Stimulated activated memory B cell treated with anti-CD40 and anti-IgM and Interleukin-4, amounts not matched to agents 10 μg/mL and 1 μg/mL and 100 μg/mL, for 72 hours (primary cell): ENCODE data around the gene MYH10.

Source experiments
- ATAC-seq: fragments of 150-1000 bp; cut with Tn5 transposase; 2 replicates; pipeline ENCODE4 v1.10.0; 2021
- H3K27ac Mint-ChIP-seq: one replicate; pipeline ENCODE4 v1.8.0; 2022; ENCODE audit warnings: mild to moderate bottlenecking, mixed read lengths
- H3K27me3 Mint-ChIP-seq: one replicate; pipeline ENCODE4 v1.8.0; 2022; ENCODE audit warnings: mixed read lengths
- H3K36me3 Mint-ChIP-seq: one replicate; pipeline ENCODE4 v1.8.0; 2022; ENCODE audit warnings: mixed read lengths
- H3K4me1 Mint-ChIP-seq: one replicate; pipeline ENCODE4 v1.8.0; 2022; ENCODE audit warnings: mixed read lengths
- H3K4me3 Mint-ChIP-seq: one replicate; pipeline ENCODE4 v1.8.0; 2022; ENCODE audit warnings: mild to moderate bottlenecking, moderate library complexity, mixed read lengths
- H3K9me3 Mint-ChIP-seq: one replicate; pipeline ENCODE4 v1.8.0; 2022; ENCODE audit warnings: mixed read lengths

The MYH10 gene

DNA sequence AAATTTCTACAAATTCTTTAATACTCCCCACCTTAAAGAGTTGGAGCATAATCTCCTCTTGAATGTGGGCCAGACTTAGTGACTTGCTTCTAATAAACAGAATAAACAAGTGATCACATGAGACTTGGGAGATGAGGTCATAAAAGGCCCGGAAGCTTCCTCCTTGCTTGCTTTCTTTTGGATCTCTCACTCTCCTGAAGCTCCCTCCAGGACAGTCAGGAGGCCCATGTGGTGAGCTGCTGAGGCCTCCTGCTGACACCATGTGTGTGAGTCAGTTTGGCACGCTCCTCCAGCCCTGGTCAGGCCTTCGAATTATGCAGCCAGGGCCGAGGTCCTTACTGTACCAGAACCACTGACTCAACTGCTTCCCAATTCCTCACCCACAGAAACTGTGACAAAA is 141.6 kb downstream of the MYH10 start:
- H3K27me3 Mint-ChIP-seq = no peaks in the 10 kb centered on the region

DNA sequence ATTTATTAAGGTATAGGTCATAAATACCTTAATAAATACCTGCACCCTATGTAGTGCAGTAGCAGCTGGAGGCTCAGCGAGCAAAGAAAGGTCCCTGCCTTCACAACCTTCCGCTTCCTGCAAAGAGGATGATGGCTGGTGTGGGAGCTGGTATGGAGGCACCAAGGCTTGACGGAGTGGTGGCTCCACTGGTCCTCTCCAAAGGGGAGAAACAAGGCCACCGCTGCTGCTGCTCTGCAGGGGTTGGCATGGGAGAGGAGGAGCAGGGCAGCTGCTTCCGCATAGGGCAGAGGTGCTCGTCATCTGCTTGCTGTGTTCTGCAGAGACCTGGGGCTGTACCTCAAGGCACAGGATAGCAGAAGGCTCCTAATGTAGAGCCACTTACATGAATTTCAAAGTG is 142.0 kb downstream of the MYH10 start:
- no peak for ATAC-seq
- no peak overlapping the region for H3K4me3 Mint-ChIP-seq
- no peak overlapping the region for H3K27ac Mint-ChIP-seq
- H3K27me3 Mint-ChIP-seq = no peaks in the 10 kb centered on the region
- H3K4me1 Mint-ChIP-seq = no peaks in the 10 kb centered on the region
- H3K36me3 Mint-ChIP-seq = peaks cover 42% of the 10 kb centered on the region
- peaks cover 5% of the 10 kb centered on the region for H3K9me3 Mint-ChIP-seq

More for the DNA sequence above, 141.6 kb downstream of the MYH10 start:
- no peak for ATAC-seq
- no peaks in the 10 kb centered on the region for H3K4me1 Mint-ChIP-seq
- no peak overlapping the region for H3K27ac Mint-ChIP-seq
- H3K9me3 Mint-ChIP-seq = peaks cover 5% of the 10 kb centered on the region
- H3K36me3 Mint-ChIP-seq = peaks cover 42% of the 10 kb centered on the region
- H3K4me3 Mint-ChIP-seq = no peak overlapping the region

DNA sequence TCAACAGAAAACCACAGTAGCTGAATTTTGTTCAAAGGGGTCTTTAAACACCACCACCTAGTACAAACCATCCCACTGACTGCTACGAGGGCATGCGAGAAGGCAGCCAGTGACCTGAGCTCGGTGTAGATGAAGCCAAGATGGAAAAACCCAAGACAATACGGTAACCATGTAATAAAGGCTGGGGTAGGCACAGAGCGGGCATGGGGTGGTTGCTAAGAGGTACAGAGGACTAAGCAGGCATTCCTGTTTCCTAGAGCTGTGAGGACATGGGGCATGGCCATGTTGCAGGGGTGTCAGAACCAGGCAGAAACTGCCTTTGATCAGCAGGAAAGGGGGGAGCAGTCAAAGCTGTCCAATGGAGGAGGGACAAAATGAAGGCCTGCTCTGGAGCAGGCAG is 142.8 kb downstream of the MYH10 start:
- no peak overlapping the region for H3K27ac Mint-ChIP-seq
- H3K36me3 Mint-ChIP-seq = peaks cover 48% of the 10 kb centered on the region
- no peak for ATAC-seq
- H3K9me3 Mint-ChIP-seq = peaks cover 5% of the 10 kb centered on the region
- no peaks in the 10 kb centered on the region for H3K27me3 Mint-ChIP-seq
- H3K4me3 Mint-ChIP-seq = no peak overlapping the region
- H3K4me1 Mint-ChIP-seq = no peaks in the 10 kb centered on the region

DNA sequence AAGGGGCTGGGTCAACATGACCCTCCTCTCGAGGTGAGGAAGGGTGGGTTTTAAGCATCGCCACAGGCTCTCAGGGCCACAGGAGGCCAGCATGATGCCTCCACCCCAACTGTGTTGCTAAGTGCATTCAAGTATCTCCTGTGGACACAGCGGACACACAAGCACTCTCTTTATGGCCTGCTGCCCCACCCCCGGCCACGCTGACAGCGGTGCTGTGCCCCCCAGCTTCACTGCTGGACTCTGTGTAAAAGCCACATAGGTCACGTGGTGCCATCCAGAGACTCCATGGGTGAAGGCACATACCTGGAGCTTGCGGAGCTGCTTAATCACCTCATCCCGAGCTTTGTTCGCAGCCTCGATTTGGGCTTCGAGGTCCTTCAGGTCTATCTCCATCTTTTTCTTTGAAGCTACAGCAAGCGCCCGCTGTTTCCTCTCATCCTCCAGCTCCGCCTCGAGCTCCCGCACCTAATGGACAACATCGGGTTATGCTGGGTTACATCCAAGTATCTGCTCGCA is 143.3 kb downstream of the MYH10 start:
- H3K4me1 Mint-ChIP-seq = no peaks in the 10 kb centered on the region
- no peak overlapping the region for H3K4me3 Mint-ChIP-seq
- no peak for ATAC-seq
- H3K27ac Mint-ChIP-seq = no peak overlapping the region
- H3K9me3 Mint-ChIP-seq = peaks cover 5% of the 10 kb centered on the region
- H3K27me3 Mint-ChIP-seq = no peaks in the 10 kb centered on the region
- peaks cover 48% of the 10 kb centered on the region for H3K36me3 Mint-ChIP-seq

DNA sequence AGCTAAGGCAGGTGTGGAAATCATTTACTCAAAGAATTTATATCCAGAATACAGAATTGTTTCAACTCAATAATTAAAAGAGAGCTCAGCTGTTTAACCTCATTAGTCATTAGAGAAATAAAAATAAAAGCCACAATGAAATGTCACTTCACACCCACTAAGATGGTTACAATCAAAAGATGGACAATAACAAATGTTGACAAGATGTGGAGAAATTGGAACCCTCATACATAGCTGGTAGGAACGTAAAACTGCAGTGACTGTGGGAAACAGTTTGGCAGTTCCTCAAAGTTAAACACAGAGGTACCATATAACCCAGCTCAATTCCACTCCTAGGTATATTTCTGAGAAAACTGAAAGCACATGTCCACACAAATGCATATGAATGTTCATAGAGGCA is 145.0 kb downstream of the MYH10 start:
- Mint-ChIP-seq H3K27ac (no peak overlapping the region), H3K4me3 (no peak overlapping the region), H3K4me1 (no peaks in the 10 kb centered on the region), H3K36me3 (peaks cover 55% of the 10 kb centered on the region), H3K9me3 (peaks cover 5% of the 10 kb centered on the region), H3K27me3 (no peaks in the 10 kb centered on the region)
- no peak for ATAC-seq

DNA sequence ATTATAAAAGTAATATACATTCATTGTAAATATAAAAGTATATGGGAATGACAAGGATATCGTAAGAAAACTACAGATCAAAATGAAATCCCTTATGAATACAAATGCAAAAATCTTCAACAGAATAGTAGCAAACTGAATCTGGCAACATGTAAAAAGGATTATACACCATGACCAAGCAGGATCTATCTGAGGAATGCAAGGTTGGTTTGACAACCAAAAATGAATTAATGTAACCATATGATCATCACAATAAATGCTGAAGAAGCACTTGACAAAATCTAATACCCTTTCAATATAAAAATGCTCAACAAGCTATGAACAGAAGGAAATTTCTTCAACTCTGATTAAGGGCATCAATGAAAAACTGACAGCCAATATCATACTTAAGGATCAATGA is 146.1 kb downstream of the MYH10 start:
- peaks cover 3% of the 10 kb centered on the region for H3K9me3 Mint-ChIP-seq
- H3K4me3 Mint-ChIP-seq = no peak overlapping the region
- ATAC-seq = no peak
- H3K27me3 Mint-ChIP-seq = no peaks in the 10 kb centered on the region
- no peak overlapping the region for H3K27ac Mint-ChIP-seq
- peaks cover 60% of the 10 kb centered on the region for H3K36me3 Mint-ChIP-seq
- no peaks in the 10 kb centered on the region for H3K4me1 Mint-ChIP-seq

DNA sequence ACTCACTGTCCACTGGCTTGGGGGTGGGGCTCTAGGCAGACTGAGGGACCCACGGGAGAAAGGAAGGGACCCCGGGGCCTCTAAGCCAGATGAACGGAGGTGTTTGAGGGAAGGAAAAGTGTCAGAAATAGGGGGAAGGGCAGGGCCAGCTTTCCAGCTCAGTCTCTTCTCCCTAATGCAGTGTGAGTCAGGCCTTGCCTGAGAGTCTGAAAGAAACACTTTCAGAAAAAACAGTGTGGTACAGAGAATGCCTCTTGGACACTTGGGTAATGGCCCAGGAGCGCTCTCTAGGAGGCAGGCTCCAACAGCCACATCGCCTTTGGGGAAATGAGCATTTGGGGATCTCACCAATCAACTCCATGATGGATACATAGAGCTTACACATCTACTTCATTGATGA is 148.0 kb downstream of the MYH10 start:
- ATAC-seq = no peak
- Mint-ChIP-seq H3K36me3 (peaks cover 75% of the 10 kb centered on the region), H3K27me3 (no peaks in the 10 kb centered on the region), H3K9me3 (peaks cover 3% of the 10 kb centered on the region), H3K4me1 (no peaks in the 10 kb centered on the region), H3K27ac (no peak overlapping the region), H3K4me3 (no peak overlapping the region)

DNA sequence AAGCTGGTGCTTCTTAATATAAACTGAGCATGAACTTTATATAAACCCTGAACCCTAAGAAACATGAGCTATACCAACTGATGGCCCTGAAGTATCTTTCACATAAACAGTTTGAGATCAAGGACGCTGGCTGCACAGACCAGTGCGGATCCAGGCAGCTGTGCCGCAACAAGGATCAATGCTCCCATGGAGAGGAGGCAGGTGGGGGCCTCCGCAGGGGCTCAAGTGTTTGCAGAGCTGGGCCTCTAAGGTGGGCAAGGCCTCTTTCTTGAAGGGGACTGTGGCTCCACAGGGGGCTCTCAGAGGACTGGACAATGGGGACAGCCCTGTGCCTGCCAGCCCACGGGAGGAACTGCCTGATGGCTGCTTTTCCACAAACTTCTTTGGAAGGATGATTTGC is 148.8 kb downstream of the MYH10 start:
- no peak overlapping the region for H3K27ac Mint-ChIP-seq
- no peak for ATAC-seq
- H3K9me3 Mint-ChIP-seq = peaks cover 3% of the 10 kb centered on the region
- no peak overlapping the region for H3K4me3 Mint-ChIP-seq
- no peaks in the 10 kb centered on the region for H3K27me3 Mint-ChIP-seq
- no peaks in the 10 kb centered on the region for H3K4me1 Mint-ChIP-seq
- H3K36me3 Mint-ChIP-seq = peaks cover 71% of the 10 kb centered on the region

DNA sequence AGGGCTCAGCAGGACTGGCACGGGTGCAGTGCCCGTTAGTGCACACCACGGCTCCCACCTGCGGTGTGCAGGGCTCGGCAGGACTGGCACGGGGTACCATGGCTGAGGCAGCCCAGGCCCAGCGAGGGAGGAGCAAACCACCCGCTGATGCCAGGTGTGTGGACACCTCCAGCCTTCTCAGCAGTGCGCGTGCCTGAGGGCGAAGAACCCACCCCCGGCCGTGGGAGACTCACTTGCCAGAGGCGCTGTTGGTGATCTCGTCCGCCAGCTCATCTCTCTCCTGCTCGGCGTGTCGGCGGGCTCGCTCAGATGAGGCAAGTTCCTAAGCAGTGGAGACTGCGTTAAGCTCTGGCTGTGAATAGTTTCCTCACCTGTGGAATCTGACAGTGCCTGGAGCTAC is 149.4 kb downstream of the MYH10 start:
- Mint-ChIP-seq H3K27ac (no peak overlapping the region), H3K27me3 (no peaks in the 10 kb centered on the region), H3K9me3 (peaks cover 3% of the 10 kb centered on the region), H3K4me3 (no peak overlapping the region), H3K4me1 (no peaks in the 10 kb centered on the region), H3K36me3 (peaks cover 76% of the 10 kb centered on the region)
- no peak for ATAC-seq

DNA sequence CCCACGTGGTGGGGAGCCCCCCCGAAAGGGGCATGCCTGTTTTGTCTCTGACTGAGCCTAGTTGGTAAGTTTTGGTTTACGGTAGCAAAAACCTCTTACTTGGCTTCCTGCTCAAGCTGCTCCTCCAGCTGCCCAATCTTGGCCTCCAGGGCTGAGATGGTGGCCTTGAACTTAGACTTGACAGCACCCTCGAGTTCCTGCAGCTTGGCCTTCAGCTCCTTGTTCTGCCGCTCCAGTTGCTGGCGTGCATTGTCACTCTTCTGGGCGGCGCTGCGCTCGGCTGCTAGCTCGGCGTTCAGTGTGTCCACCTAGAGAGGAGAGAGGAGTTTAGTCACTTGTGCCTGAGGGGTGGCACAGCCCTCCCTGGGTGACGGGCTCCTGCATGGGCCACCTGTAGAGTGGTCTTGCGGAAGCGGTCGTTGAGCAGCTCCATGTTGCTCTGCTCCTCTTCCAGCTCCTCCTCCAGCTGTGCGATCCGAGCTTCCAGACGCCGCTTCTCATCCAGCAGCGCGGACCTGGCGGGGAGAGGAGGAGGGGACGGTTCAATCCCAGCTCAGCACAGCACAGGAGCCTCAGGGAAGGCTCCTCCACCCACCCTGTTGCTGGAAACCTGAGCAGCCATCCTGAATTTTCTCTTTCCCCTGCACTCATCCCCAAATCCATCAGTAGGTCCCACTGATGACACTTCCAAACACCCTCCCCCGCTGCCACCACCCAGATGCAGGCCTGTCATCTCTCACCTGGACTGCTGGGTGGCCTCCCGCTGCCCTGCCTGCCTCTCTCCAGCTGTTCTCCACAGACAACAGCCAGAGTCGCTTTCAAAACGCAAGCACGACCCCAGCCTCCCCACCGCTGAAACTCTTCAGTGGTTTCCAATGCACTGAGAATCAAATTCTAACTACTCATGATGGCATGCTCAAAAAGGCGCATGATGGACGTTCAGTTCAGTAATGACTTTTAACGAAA is 150.2 kb downstream of the MYH10 start:
- Mint-ChIP-seq H3K27me3 (no peaks in the 10 kb centered on the region), H3K4me3 (no peak overlapping the region), H3K36me3 (peaks cover 79% of the 10 kb centered on the region)

DNA sequence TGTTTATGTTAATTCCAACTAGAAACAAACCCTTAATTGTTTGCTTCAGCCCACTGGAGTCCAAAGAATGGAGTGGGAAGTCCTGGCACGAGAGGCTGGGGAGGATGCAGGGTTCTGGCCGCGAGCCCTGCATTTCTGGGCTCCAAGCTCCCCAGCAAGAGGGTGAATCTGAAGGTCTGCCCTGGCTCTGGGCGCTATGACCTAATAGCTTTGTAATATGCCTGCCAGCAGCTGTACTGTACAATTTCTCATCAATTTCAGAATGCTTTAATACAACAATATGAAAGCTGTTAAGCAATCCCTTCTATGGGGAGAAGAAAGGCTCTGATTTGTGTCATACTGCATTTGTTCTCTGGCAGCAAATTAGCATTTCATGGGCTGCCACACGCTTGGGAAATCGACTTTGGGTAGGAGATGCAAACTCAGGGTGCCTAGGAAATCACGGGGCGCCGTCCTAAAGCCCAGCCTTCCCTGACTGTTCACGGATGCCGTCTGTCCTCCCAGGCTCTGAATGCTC is 151.0 kb downstream of the MYH10 start:
- Mint-ChIP-seq H3K36me3 (peaks cover 82% of the 10 kb centered on the region), H3K4me1 (no peaks in the 10 kb centered on the region), H3K4me3 (no peak overlapping the region), H3K9me3 (no peaks in the 10 kb centered on the region), H3K27me3 (no peaks in the 10 kb centered on the region), H3K27ac (no peak overlapping the region)
- no peak for ATAC-seq

More for the DNA sequence above, 150.2 kb downstream of the MYH10 start:
- Mint-ChIP-seq H3K27ac (no peak overlapping the region), H3K4me1 (no peaks in the 10 kb centered on the region), H3K9me3 (peaks cover 3% of the 10 kb centered on the region)
- ATAC-seq = no peak

DNA sequence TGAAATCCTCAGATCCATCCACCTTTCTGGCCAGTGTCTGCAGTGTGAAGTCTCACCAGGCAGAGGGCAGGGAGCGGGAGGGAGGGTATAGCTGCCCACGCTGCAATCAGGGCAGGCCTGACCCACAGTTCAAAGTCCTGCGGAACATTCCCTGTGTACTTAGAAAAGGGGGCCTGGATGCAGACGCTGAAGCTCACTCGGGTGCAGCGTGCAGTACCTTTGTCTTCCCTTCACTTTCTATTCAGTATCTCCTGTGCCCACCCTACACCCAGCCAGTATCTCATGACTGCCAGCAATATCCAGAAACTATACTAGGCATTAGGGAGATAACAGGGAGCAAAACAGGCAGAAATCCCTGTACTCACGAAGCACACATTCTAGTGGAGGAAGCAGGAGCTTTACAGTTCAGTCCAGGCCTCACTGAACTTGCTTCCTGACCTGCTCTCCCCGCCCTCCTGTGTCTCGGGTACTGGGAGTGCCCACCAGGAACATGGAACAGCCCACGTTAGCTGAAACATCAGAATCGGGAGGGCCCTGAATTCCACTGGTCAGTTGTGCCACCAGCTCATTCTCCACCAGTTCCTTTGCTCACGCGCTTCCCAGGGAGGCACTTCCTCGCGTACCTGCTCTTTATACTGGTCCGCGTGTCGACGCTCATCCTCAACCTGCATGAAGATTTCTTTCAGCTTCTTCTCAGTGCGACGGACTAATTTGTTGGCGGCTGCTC is 152.6 kb downstream of the MYH10 start:
- Mint-ChIP-seq H3K36me3 (peaks cover 83% of the 10 kb centered on the region), H3K9me3 (no peaks in the 10 kb centered on the region), H3K4me3 (no peak overlapping the region), H3K27me3 (no peaks in the 10 kb centered on the region), H3K27ac (no peak overlapping the region), H3K4me1 (no peaks in the 10 kb centered on the region)
- ATAC-seq = no peak

DNA sequence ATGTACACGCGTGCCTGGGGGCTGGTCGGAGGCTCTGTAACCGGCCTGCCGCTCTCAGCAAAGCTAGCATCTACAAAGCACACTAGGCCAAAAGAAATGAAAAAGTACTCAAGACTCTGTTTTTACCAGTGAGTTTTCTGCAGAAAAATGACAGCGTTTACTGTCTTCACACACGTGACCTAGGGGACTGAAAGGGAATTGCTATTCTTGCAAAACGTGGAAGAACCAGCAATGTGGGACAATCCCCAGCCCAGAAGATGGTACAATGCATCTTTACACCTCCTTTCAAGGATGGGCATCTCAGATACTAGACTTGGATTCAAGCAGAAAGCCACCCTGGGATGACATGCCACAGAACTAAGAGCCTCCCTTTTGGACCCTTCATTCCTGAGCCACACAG is 153.4 kb downstream of the MYH10 start:
- peaks cover 78% of the 10 kb centered on the region for H3K36me3 Mint-ChIP-seq

DNA sequence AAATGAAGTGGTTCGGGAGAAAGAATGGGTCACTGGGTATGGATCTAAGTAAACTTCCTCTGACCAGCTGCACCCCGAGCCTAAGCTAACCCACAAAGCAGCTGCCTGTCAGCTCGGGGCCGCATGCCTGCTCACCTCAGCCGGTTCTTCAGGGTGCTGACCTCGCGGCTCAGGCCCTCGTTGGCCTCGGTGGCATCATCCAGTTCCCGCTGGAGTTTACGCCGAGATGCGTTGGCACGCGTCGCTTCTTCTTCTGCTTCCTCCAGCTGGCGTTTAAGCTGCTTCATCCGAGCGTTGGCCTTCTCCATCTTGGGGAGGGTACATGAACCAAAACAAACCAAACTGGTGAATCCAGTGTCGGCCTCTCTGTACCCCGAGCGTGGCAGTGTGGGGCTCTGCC is 153.8 kb downstream of the MYH10 start:
- Mint-ChIP-seq H3K36me3 (peaks cover 78% of the 10 kb centered on the region), H3K27me3 (no peaks in the 10 kb centered on the region), H3K4me1 (no peaks in the 10 kb centered on the region), H3K27ac (no peak overlapping the region), H3K9me3 (no peaks in the 10 kb centered on the region), H3K4me3 (no peak overlapping the region)
- ATAC-seq = no peak

More for the DNA sequence above, 153.4 kb downstream of the MYH10 start:
- H3K27me3 Mint-ChIP-seq = no peaks in the 10 kb centered on the region
- H3K4me1 Mint-ChIP-seq = no peaks in the 10 kb centered on the region
- no peaks in the 10 kb centered on the region for H3K9me3 Mint-ChIP-seq
- no peak overlapping the region for H3K4me3 Mint-ChIP-seq
- ATAC-seq = no peak
- H3K27ac Mint-ChIP-seq = no peak overlapping the region

DNA sequence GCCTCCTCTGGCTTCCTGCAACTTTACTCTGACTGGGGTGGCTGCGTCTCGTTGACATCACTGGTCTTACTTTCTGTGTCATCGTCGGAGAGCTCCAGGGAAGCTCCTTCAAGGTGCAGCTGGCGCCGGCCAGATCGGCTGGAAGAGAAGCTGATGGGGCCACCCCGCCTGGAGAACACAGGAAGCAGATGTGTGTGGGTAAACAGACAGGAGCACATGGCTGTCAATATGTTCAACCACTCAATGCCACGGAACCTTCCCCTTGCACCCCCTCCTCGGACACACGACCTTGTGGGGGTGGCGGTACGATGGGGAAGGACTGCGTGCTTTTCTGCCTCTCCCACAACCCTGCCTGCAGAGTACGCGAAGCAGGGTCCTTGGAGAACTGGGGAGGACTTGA is 154.7 kb downstream of the MYH10 start:
- Mint-ChIP-seq H3K9me3 (no peaks in the 10 kb centered on the region), H3K4me3 (no peak overlapping the region), H3K27ac (no peak overlapping the region), H3K27me3 (no peaks in the 10 kb centered on the region), H3K36me3 (peaks cover 78% of the 10 kb centered on the region), H3K4me1 (no peaks in the 10 kb centered on the region)
- no peak for ATAC-seq
